Panc1 (cell line): ENCODE data around the gene KRT84.

Experiments
- CTCF ChIP-seq: fragments of 450-650 bp; IDR thresholded peaks from 2 replicates; pipeline ENCODE4 v1.5.1; 2017; ENCODE audit warnings: mild to moderate bottlenecking
- POLR2AphosphoS5 ChIP-seq: IDR thresholded peaks from 2 replicates; pipeline ENCODE4 v1.6.1; 2012; ENCODE audit warnings: mild to moderate bottlenecking, low read depth, low read length, moderate library complexity
- REST ChIP-seq, 2 experiments: IDR thresholded peaks; 2 replicates each; pipeline ENCODE4 v1.6.1; 2011 to 2012; ENCODE audit warnings: low read depth in 2 of 2, control low read depth in 1 of 2, low read length in 1 of 2, mild to moderate bottlenecking in 1 of 2, moderate library complexity in 1 of 2; ENCODE audit not compliant: insufficient read depth in 1 of 2
- SIN3A ChIP-seq: IDR thresholded peaks from 2 replicates; pipeline ENCODE4 v1.6.1; 2012; ENCODE audit warnings: low read depth, mild to moderate bottlenecking, low read length, moderate library complexity, borderline replicate concordance; ENCODE audit not compliant: insufficient read depth
- TCF7L2 ChIP-seq: IDR thresholded peaks from 2 replicates; pipeline ENCODE4 v1.6.1; 2011; ENCODE audit warnings: mild to moderate bottlenecking, low read depth, low read length, inconsistent platforms

GRCh38 chr12:52369211-52369610 lies 16.2 kb downstream of the KRT84 start:
- TF ChIP-seq CTCF: no peak
- TF ChIP-seq REST (IDR thresholded peaks at IDR 0.05; ENCODE audit: insufficient read depth in 1 of 2, low read depth in 2 of 2, low read length in 1 of 2): no peak
- no peak for TF ChIP-seq POLR2AphosphoS5
- TF ChIP-seq SIN3A: no peak
- TF ChIP-seq TCF7L2: no peak
